Endodermal cell (in vitro differentiated cells): ENCODE results near the gene ATP1A1. TPM values are rescaled to one million over a fixed set of nuclear protein-coding genes. Genes with fewer than 3 reads are reported as not detected.

Experiments
- DNase-seq: peaks from one replicate; pipeline ENCODE4 v3.0.0-alpha.2; 2017
- H3K27ac ChIP-seq: 2 replicates; pipeline ENCODE4 v1.5.1; 2013; ENCODE audit warnings: mild to moderate bottlenecking, low read depth, low read length, moderate library complexity
- H3K27me3 ChIP-seq: 2 replicates; pipeline ENCODE4 v1.6.1; 2013; ENCODE audit warnings: mild to moderate bottlenecking, low read length, moderate library complexity; ENCODE audit not compliant: insufficient read depth, control insufficient read depth, poor library complexity, severe bottlenecking
- H3K36me3 ChIP-seq: 2 replicates; pipeline ENCODE4 v1.7.0; 2013; ENCODE audit warnings: mild to moderate bottlenecking, low read length, moderate library complexity; ENCODE audit not compliant: control insufficient read depth, insufficient read depth
- H3K4me1 ChIP-seq: one replicate; pipeline ENCODE4 v1.7.0; 2013; ENCODE audit warnings: low read length; ENCODE audit not compliant: control insufficient read depth, insufficient read depth
- H3K4me3 ChIP-seq: 2 replicates; pipeline ENCODE4 v1.5.1; 2013; ENCODE audit warnings: mild to moderate bottlenecking, low read length, moderate library complexity
- H3K9ac ChIP-seq: 2 replicates; pipeline ENCODE4 v1.6.1; 2013; ENCODE audit warnings: mild to moderate bottlenecking, low read length, moderate library complexity; ENCODE audit not compliant: poor library complexity, severe bottlenecking; ENCODE audit errors: extremely low read depth
- H3K9me3 ChIP-seq: 2 replicates; pipeline ENCODE4 v1.6.1; 2013; ENCODE audit warnings: mild to moderate bottlenecking, low read length, moderate library complexity; ENCODE audit not compliant: control insufficient read depth
- H3K27ac Mint-ChIP-seq: 2 replicates; pipeline ENCODE4 v1.8.0; 2020; ENCODE audit warnings: mixed read lengths
- H3K27me3 Mint-ChIP-seq: 2 replicates; pipeline ENCODE4 v1.8.0; 2021; ENCODE audit warnings: mild to moderate bottlenecking, mixed read lengths; ENCODE audit not compliant: insufficient read depth
- H3K36me3 Mint-ChIP-seq: 2 replicates; pipeline ENCODE4 v1.8.0; 2020; ENCODE audit warnings: low read depth, mixed read lengths
- H3K4me1 Mint-ChIP-seq: 2 replicates; pipeline ENCODE4 v1.8.0; 2020; ENCODE audit warnings: mixed read lengths
- H3K4me3 Mint-ChIP-seq: 2 replicates; pipeline ENCODE4 v1.8.0; 2020; ENCODE audit warnings: mild to moderate bottlenecking, moderate library complexity, mixed read lengths
- H3K9me3 Mint-ChIP-seq: 2 replicates; pipeline ENCODE4 v1.8.0; 2020; ENCODE audit warnings: mild to moderate bottlenecking, mixed read lengths
- CTCF ChIP-seq: fragments of 200-600 bp; sonication (generic); conservative IDR thresholded peaks from 2 replicates; pipeline ENCODE4 v1.5.0; 2021; ENCODE audit warnings: antibody characterized with exemption, mild to moderate bottlenecking
- WGBS, 2 experiments: methylation state at CpG; one replicate each; pipeline versions ENCODE4 v1.1.5 to v1.1.7; 2013; ENCODE audit warnings: missing lambda C conversion rate in 2 of 2, mixed read lengths in 1 of 2; ENCODE audit not compliant: insufficient coverage in 1 of 2, insufficient read length in 1 of 2; 5-methylcytosine and 5-hydroxymethylcytosine counted together
- total RNA-seq, 2 donors: library from RNA; stranded (reverse); fragmentation: NEBNext Ultra II Directional in 1 of 2; extraction: Animal tissue kit (Norgen Biotek cat#: 25700) in 1 of 2; gene quantifications; 2 replicates in 1 of 2; 3 replicates in 1 of 2; pipeline ENCODE4 v1.2.1, GENCODE V29; 2021

Gene ATP1A1
- total RNA-seq, 2 donors from 2014 or later, result 359 to 398 TPM

- no peaks in the 10 kb centered on the region for H3K36me3 ChIP-seq
- peak overlapping the region; percentile 81 for H3K4me3 ChIP-seq
- 46 to 57% methylated on average over 5 to 11 of the region's 11 CpGs for WGBS, 2 experiments
- no peaks in the 10 kb centered on the region for H3K9me3 ChIP-seq
- TF ChIP-seq CTCF, result no peak
- no peak overlapping the region for H3K27ac ChIP-seq
- peaks cover 5% of the 10 kb centered on the region for H3K4me1 ChIP-seq
- Mint-ChIP-seq H3K27me3 (peaks cover 29% of the 10 kb centered on the region), H3K36me3 (no peaks in the 10 kb centered on the region), H3K27ac (peak overlapping the region; percentile 48), H3K4me3 (peak overlapping the region; percentile 92), H3K9me3 (peaks cover 2% of the 10 kb centered on the region), H3K4me1 (peaks cover 30% of the 10 kb centered on the region)
- peak overlapping the region; percentile 73 for H3K9ac ChIP-seq
- DNase-seq, result no peak
- H3K27me3 ChIP-seq, result peaks cover 12% of the 10 kb centered on the region
Measured at GRCh38 chr1:116372191-116372590, 853 bp upstream of the ATP1A1 start.

- H3K27me3 ChIP-seq, result peaks cover 12% of the 10 kb centered on the region
- Mint-ChIP-seq H3K9me3 (no peaks in the 10 kb centered on the region), H3K27me3 (peaks cover 28% of the 10 kb centered on the region), H3K36me3 (no peaks in the 10 kb centered on the region), H3K4me3 (peak overlapping the region; percentile 92), H3K27ac (peak overlapping the region; percentile 93), H3K4me1 (peaks cover 45% of the 10 kb centered on the region)
- no peak for TF ChIP-seq CTCF
- H3K36me3 ChIP-seq, result peaks cover 3% of the 10 kb centered on the region
- H3K4me3 ChIP-seq, result peak overlapping the region; percentile 97
- DNase-seq, result peak; percentile 82
- H3K27ac ChIP-seq, result peak overlapping the region; percentile 82
- no peaks in the 10 kb centered on the region for H3K9me3 ChIP-seq
- peaks cover 15% of the 10 kb centered on the region for H3K4me1 ChIP-seq
- H3K9ac ChIP-seq, result peak overlapping the region; percentile 70
- WGBS, 2 experiments, result 0% methylated on average over 18 to 84 of the region's 84 CpGs
Measured at GRCh38 chr1:116373431-116374352, 648 bp downstream of the ATP1A1 start.

- peaks cover 5% of the 10 kb centered on the region for H3K36me3 ChIP-seq
- H3K27me3 Mint-ChIP-seq, result peaks cover 23% of the 10 kb centered on the region
- no peak for TF ChIP-seq CTCF
- peak overlapping the region; percentile 93 for H3K27ac Mint-ChIP-seq
- H3K27ac ChIP-seq, result no peak overlapping the region
- H3K27me3 ChIP-seq, result peaks cover 12% of the 10 kb centered on the region
- peak overlapping the region; percentile 97 for H3K4me3 ChIP-seq
- H3K36me3 Mint-ChIP-seq, result no peaks in the 10 kb centered on the region
- peak overlapping the region; percentile 70 for H3K9ac ChIP-seq
- WGBS, 2 experiments, result 11 to 15% methylated on average over 22 to 26 of the region's 26 CpGs
- peaks cover 24% of the 10 kb centered on the region for H3K4me1 ChIP-seq
- H3K9me3 Mint-ChIP-seq, result no peaks in the 10 kb centered on the region
- peak overlapping the region; percentile 92 for H3K4me3 Mint-ChIP-seq
- H3K9me3 ChIP-seq, result no peaks in the 10 kb centered on the region
- DNase-seq, result peak; percentile 50
- peaks cover 52% of the 10 kb centered on the region for H3K4me1 Mint-ChIP-seq
Measured at GRCh38 chr1:116374353-116375147, 1.5 kb downstream of the ATP1A1 start.
